IMR-90 (cell line): ENCODE results near the gene LETM1. TPM values are rescaled to one million over a fixed set of nuclear protein-coding genes. Genes with fewer than 3 reads are reported as not detected.
A peak's percentile ranks its signal among the peaks of the same experiment; 100 is the strongest.

Experiments used
- ATAC-seq: fragments of 200-7000 bp; cut with Tn5 transposase; 2 replicates; pipeline ENCODE4 v1.9.1; 2020; ENCODE audit warnings: low read depth, mild to moderate bottlenecking, moderate library complexity
- BruUV-seq: library from RNA; stranded (reverse); fragments of 400-500 nt; replicated peaks from 2 replicates; lab custom pipeline; 2021; lab: Mats Ljungman, UMichigan
- CTCF ChIA-PET: fragments of 300-600 bp; formaldehyde crosslinking; extraction: SDS; loops from one replicate; lab custom pipeline; 2021; ENCODE audit warnings: antibody characterized with exemption; lab: Yijun Ruan, JAX
- POLR2A ChIA-PET: fragments of 300-600 bp; sonication (Branson Sonifier 250); formaldehyde crosslinking; loops from one replicate; lab custom pipeline; 2022; ENCODE audit warnings: antibody characterized with exemption; ENCODE audit not compliant: unreplicated experiment; lab: Charles Lee
- DNase-seq: peaks from one replicate; pipeline ENCODE4 v3.0.0; 2013
- H2AFZ ChIP-seq: replicated peaks from 2 replicates; pipeline ENCODE3; 2013; ENCODE audit warnings: low read length, mild to moderate bottlenecking; ENCODE audit not compliant: poor library complexity
- H2AK5ac ChIP-seq: 2 replicates; pipeline ENCODE4 v1.6.1; 2013; ENCODE audit warnings: low read depth, low read length, inconsistent platforms
- H2AK9ac ChIP-seq: replicated peaks from 2 replicates; pipeline ENCODE3; 2013; ENCODE audit warnings: mild to moderate bottlenecking, low read depth, low read length, moderate library complexity; ENCODE audit not compliant: poor library complexity
- H2BK120ac ChIP-seq: 2 replicates; pipeline ENCODE4 v1.6.1; 2013; ENCODE audit warnings: low read depth, low read length, inconsistent platforms
- H2BK15ac ChIP-seq: 3 replicates; pipeline ENCODE4 v1.6.1; 2013; ENCODE audit warnings: low read depth, low read length, inconsistent platforms
- H2BK20ac ChIP-seq: 2 replicates; pipeline ENCODE4 v1.6.1; 2013; ENCODE audit warnings: low read depth, mild to moderate bottlenecking, inconsistent platforms, low read length, moderate library complexity
- H2BK5ac ChIP-seq: 2 replicates; pipeline ENCODE4 v1.6.1; 2013; ENCODE audit warnings: mild to moderate bottlenecking, low read depth, low read length, inconsistent platforms; ENCODE audit not compliant: poor library complexity, severe bottlenecking
- H3K14ac ChIP-seq: replicated peaks from 2 replicates; pipeline ENCODE4 v1.6.1; 2013; ENCODE audit warnings: low read depth, low read length, inconsistent platforms
- H3K18ac ChIP-seq: 2 replicates; pipeline ENCODE4 v1.6.1; 2013; ENCODE audit warnings: low read depth, low read length, control low read depth
- H3K23ac ChIP-seq: 2 replicates; pipeline ENCODE4 v1.6.1; 2013; ENCODE audit warnings: low read depth, low read length, inconsistent platforms
- H3K27ac ChIP-seq: 2 replicates; pipeline ENCODE4 v1.5.1; 2013; ENCODE audit warnings: mild to moderate bottlenecking, control low read depth, low read length; ENCODE audit not compliant: insufficient read depth
- H3K27me3 ChIP-seq: 2 replicates; pipeline ENCODE4 v1.6.1; 2013; ENCODE audit warnings: low read length; ENCODE audit not compliant: control insufficient read depth, insufficient read depth
- H3K36me3 ChIP-seq: 2 replicates; pipeline ENCODE4 v1.6.1; 2013; ENCODE audit warnings: low read length, mixed read lengths; ENCODE audit not compliant: control insufficient read depth, insufficient read depth
- H3K4ac ChIP-seq: 2 replicates; pipeline ENCODE4 v1.6.1; 2013; ENCODE audit warnings: low read depth, low read length, inconsistent platforms
- H3K4me1 ChIP-seq: 2 replicates; pipeline ENCODE4 v1.6.1; 2013; ENCODE audit warnings: low read length, mixed read lengths; ENCODE audit not compliant: control insufficient read depth, insufficient read depth
- H3K4me2 ChIP-seq: 2 replicates; pipeline ENCODE4 v1.6.1; 2013; ENCODE audit warnings: low read depth, mild to moderate bottlenecking, control low read depth, low read length, moderate library complexity
- H3K4me3 ChIP-seq: 2 replicates; pipeline ENCODE4 v1.5.1; 2013; ENCODE audit warnings: low read depth, mild to moderate bottlenecking, control low read depth, low read length, moderate library complexity; ENCODE audit not compliant: insufficient read depth
- H3K56ac ChIP-seq: 2 replicates; pipeline ENCODE4 v1.6.1; 2013; ENCODE audit warnings: low read length, inconsistent platforms; ENCODE audit not compliant: insufficient read depth; ENCODE audit errors: extremely low read depth
- H3K79me1 ChIP-seq, 2 experiments: 2 replicates each; pipeline ENCODE4 v1.6.1; 2013; ENCODE audit warnings: low read length in 2 of 2, inconsistent platforms in 1 of 2, low read depth in 1 of 2
- H3K9ac ChIP-seq: 2 replicates; pipeline ENCODE4 v1.6.1; 2013; ENCODE audit warnings: low read depth, low read length, control low read depth
- H3K9me1 ChIP-seq: 2 replicates; pipeline ENCODE4 v1.6.1; 2013; ENCODE audit warnings: low read length, inconsistent platforms; ENCODE audit not compliant: insufficient read depth
- H3K9me3 ChIP-seq: 2 replicates; pipeline ENCODE4 v1.6.1; 2013; ENCODE audit warnings: low read length; ENCODE audit not compliant: control insufficient read depth, insufficient read depth
- H4K20me1 ChIP-seq: 2 replicates; pipeline ENCODE4 v1.6.1; 2013; ENCODE audit warnings: low read length, inconsistent platforms; ENCODE audit not compliant: insufficient read depth
- H4K5ac ChIP-seq: 2 replicates; pipeline ENCODE4 v1.6.1; 2013; ENCODE audit warnings: mild to moderate bottlenecking, low read depth, low read length, control low read depth
- H4K8ac ChIP-seq, 2 experiments: 2 replicates each; pipeline ENCODE4 v1.6.1; 2013; ENCODE audit warnings: low read depth in 2 of 2, low read length in 2 of 2, control low read depth in 1 of 2, inconsistent platforms in 1 of 2
- H4K91ac ChIP-seq: 2 replicates; pipeline ENCODE4 v1.6.1; 2013; ENCODE audit warnings: low read depth, low read length, inconsistent platforms; ENCODE audit not compliant: insufficient read depth
- BHLHE40 ChIP-seq: fragments of 150-350 bp; IDR thresholded peaks from 2 replicates; pipeline ENCODE4 v1.6.1; 2016; ENCODE audit warnings: mild to moderate bottlenecking, low read depth, low read length
- CEBPB ChIP-seq: IDR thresholded peaks from 2 replicates; pipeline ENCODE4 v1.6.1; 2012; ENCODE audit warnings: low read depth, low read length, improper control_type of control experiment
- CHD1 ChIP-seq: IDR thresholded peaks from 2 replicates; pipeline ENCODE4 v1.6.1; 2012; ENCODE audit warnings: low read depth, low read length, improper control_type of control experiment
- CTCF ChIP-seq: conservative IDR thresholded peaks from 2 replicates; pipeline ENCODE4 v1.5.1; 2012; ENCODE audit warnings: mild to moderate bottlenecking, low read depth, low read length, improper control_type of control experiment
- ELK1 ChIP-seq: fragments of 150-350 bp; IDR thresholded peaks from 2 replicates; pipeline ENCODE4 v1.6.1; 2016; ENCODE audit warnings: low read depth, mild to moderate bottlenecking, low read length, moderate library complexity, borderline replicate concordance
- FOS ChIP-seq: fragments of 150-350 bp; IDR thresholded peaks from 2 replicates; pipeline ENCODE4 v1.6.1; 2016; ENCODE audit warnings: low read depth, low read length
- MAFK ChIP-seq: IDR thresholded peaks from 2 replicates; pipeline ENCODE4 v1.6.1; 2012; ENCODE audit warnings: low read depth, low read length, improper control_type of control experiment
- MAZ ChIP-seq: IDR thresholded peaks from 2 replicates; pipeline ENCODE4 v1.6.1; 2012; ENCODE audit warnings: low read depth, mild to moderate bottlenecking, low read length, improper control_type of control experiment, moderate library complexity, borderline replicate concordance
- MXI1 ChIP-seq: IDR thresholded peaks from 2 replicates; pipeline ENCODE4 v1.6.1; 2012; ENCODE audit warnings: low read depth, mild to moderate bottlenecking, low read length, moderate library complexity, borderline replicate concordance
- POLR2A ChIP-seq: IDR thresholded peaks from 2 replicates; pipeline ENCODE4 v1.6.1; 2012; ENCODE audit warnings: mild to moderate bottlenecking, low read depth, low read length
- RAD21 ChIP-seq: IDR thresholded peaks from 2 replicates; pipeline ENCODE4 v1.6.1; 2012; ENCODE audit warnings: low read length, improper control_type of control experiment
- RCOR1 ChIP-seq: IDR thresholded peaks from 2 replicates; pipeline ENCODE4 v1.6.1; 2012; ENCODE audit warnings: mild to moderate bottlenecking, low read length, improper control_type of control experiment; ENCODE audit not compliant: insufficient replicate concordance
- RFX5 ChIP-seq: IDR thresholded peaks from 2 replicates; pipeline ENCODE4 v1.8.0; 2012; ENCODE audit warnings: low read depth, mild to moderate bottlenecking, low read length, moderate library complexity
- SMC3 ChIP-seq: fragments of 150-350 bp; IDR thresholded peaks from 2 replicates; pipeline ENCODE4 v1.6.1; 2016; ENCODE audit warnings: low read depth, mild to moderate bottlenecking, antibody characterized with exemption, low read length, moderate library complexity
- USF2 ChIP-seq: fragments of 150-350 bp; IDR thresholded peaks from 2 replicates; pipeline ENCODE4 v1.6.1; 2017; ENCODE audit warnings: mild to moderate bottlenecking, antibody characterized with exemption, low read length, low read depth
- WGBS, 2 experiments: methylation state at CpG; one replicate each; pipeline versions ENCODE4 v1.1.5 to v1.1.7; 2013; ENCODE audit warnings: missing lambda C conversion rate in 2 of 2; ENCODE audit not compliant: insufficient read length in 1 of 2; ENCODE audit errors: extremely low coverage in 2 of 2; 5-methylcytosine and 5-hydroxymethylcytosine counted together
- dilution Hi-C: fragments of 300-500 bp; cut with HindIII; formaldehyde crosslinking; loops from one replicate; pipeline ENCODE4 v1.14.3; 2018; ENCODE audit warnings: low sequenced_read_pairs; ENCODE audit not compliant: unreplicated experiment
- in situ Hi-C: fragments of 300-500 bp; cut with MboI; formaldehyde crosslinking; loops from 3 replicates; pipeline ENCODE4 v1.14.3; 2019; ENCODE audit warnings: low sequenced_read_pairs, inconsistent platforms, mixed read lengths
- intact Hi-C: fragments of 100-400 bp; cut with micrococcal nuclease; formaldehyde crosslinking; loops from 2 replicates; pipeline ENCODE4 v1.10.0; 2022
- polyA plus RNA-seq, 3 experiments: library from polyadenylated mRNA; depleted of rRNA; stranded (reverse); fragments of >200 nt; gene quantifications; 2 replicates each; pipeline ENCODE4 v1.2.3, GENCODE V29; 2012; ENCODE audit warnings: low replicate concordance in 1 of 3
- total RNA-seq: library from RNA; depleted of rRNA; stranded (reverse); fragments of >200 nt; gene quantifications from 2 replicates; pipeline ENCODE4 v1.2.3, GENCODE V29; 2012

The LETM1 gene
- total and polyA plus RNA-seq, 2 of the 4 experiments (the other 2 are of a cell fraction), result 25.0 to 49.3 TPM

GRCh38 chr4:1842993-1843448 lies 12.9 kb downstream of the LETM1 start:
- no peak overlapping the region for H4K5ac ChIP-seq
- DNase-seq (peak; percentile 94), ATAC-seq (peak; percentile 96)
- no peak overlapping the region for H2BK15ac ChIP-seq
- peak overlapping the region; percentile 31 for H2BK5ac ChIP-seq
- no peaks in the 10 kb centered on the region for H3K27me3 ChIP-seq
- BruUV-seq, result no TSS peak
- peak overlapping the region; percentile 84 for H2AK9ac ChIP-seq
- no peak overlapping the region for H3K9ac ChIP-seq
- H3K4me2 ChIP-seq, result peak overlapping the region; percentile 18
- H3K4ac ChIP-seq, result peak overlapping the region; percentile 49; the same call in 1 of the 2 replicates
- no peaks in the 10 kb centered on the region for H3K9me3 ChIP-seq
- no peak overlapping the region for H3K56ac ChIP-seq
- H4K91ac ChIP-seq, result 0 out of 2 replicates have a peak overlapping the region, but pooled peaks have one; percentile 9
- peaks cover 18% of the 10 kb centered on the region for H3K9me1 ChIP-seq
- 0 out of 2 replicates have a peak overlapping the region, but pooled peaks have one; percentile 10 for H2BK20ac ChIP-seq
- peaks cover 39% of the 10 kb centered on the region for H3K36me3 ChIP-seq
- H3K23ac ChIP-seq, result no peak overlapping the region
- peaks cover 18 to 69% of the 10 kb centered on the region in 2 experiments for H3K79me1 ChIP-seq
- H2AK5ac ChIP-seq, result peak overlapping the region; percentile 1; the same call in 1 of the 2 replicates
- no peak overlapping the region for H3K14ac ChIP-seq
- ChIA-PET CTCF (interaction anchor here (1.5 kb wide), 1 partner anchor 68 kb away, joined by 6 read pairs; no protein-coding TSS in a partner anchor), POLR2A (no interaction called here)
- dilution Hi-C loops, result no loop called here
- peak overlapping the region; percentile 24 for H2BK120ac ChIP-seq
- in situ Hi-C loops, result no loop called here
- peak overlapping the region in 1 of 2 experiments; percentile 58; a peak in 1 of 4 replicates for H4K8ac ChIP-seq
- H3K27ac ChIP-seq, result peak overlapping the region; percentile 59
- H3K4me3 ChIP-seq, result no peak overlapping the region
- 76% methylated on average over 7 of the region's 17 CpGs; no CpG with 5 or more reads in 1 of the 2 experiments for WGBS, 2 experiments
- peaks cover 21% of the 10 kb centered on the region for H3K4me1 ChIP-seq
- H2AFZ ChIP-seq, result peak overlapping the region; percentile 81
- peaks cover 30% of the 10 kb centered on the region for H4K20me1 ChIP-seq
- intact Hi-C loops, result loop anchor here (2.0 kb wide), 1 partner anchor 56 kb away; no protein-coding TSS in a partner anchor
- H3K18ac ChIP-seq, result no peak overlapping the region
- TF ChIP-seq SMC3 (peak; percentile 30), MXI1 (peak; percentile 59; the same call in 1 of the 2 replicates), MAZ (no peak; the same call in 1 of the 2 replicates), RCOR1 (peak; percentile 62), CHD1 (no peak), CEBPB (peak; percentile 42), RFX5 (no peak), USF2 (no peak), BHLHE40 (peak; percentile 75), MAFK (no peak), FOS (peak; percentile 39; the same call in 1 of the 2 replicates), ELK1 (no peak), RAD21 (peak; percentile 21; the same call in 1 of the 2 replicates), CTCF (no peak), POLR2A (no peak)
